GM10248 (cell line): ENCODE data around the gene FBXW11.

Experiments
- CTCF ChIA-PET: fragments of 300-600 bp; sonication (Branson Sonifier 250); formaldehyde crosslinking; extraction: SDS; loops from one replicate; lab custom pipeline; 2021; ENCODE audit warnings: antibody characterized with exemption; lab: Yijun Ruan, JAX
- POLR2A ChIA-PET: fragments of 350-650 bp; sonication (Branson Sonifier 250); formaldehyde crosslinking; extraction: SDS; loops from one replicate; lab custom pipeline; 2020; ENCODE audit warnings: antibody characterized with exemption; lab: Yijun Ruan, JAX
- DNase-seq: peaks from one replicate; pipeline ENCODE4 v3.0.0; 2012; ENCODE audit errors: extremely low spot score
- TF ChIP-seq, protein P1 (sequence below): IDR thresholded peaks from 2 replicates; pipeline ENCODE4 v1.5.1; 2012; ENCODE audit warnings: mild to moderate bottlenecking, low read depth; ENCODE audit errors: extremely low read depth, missing control alignments, control extremely low read depth

Gene FBXW11

DNA sequence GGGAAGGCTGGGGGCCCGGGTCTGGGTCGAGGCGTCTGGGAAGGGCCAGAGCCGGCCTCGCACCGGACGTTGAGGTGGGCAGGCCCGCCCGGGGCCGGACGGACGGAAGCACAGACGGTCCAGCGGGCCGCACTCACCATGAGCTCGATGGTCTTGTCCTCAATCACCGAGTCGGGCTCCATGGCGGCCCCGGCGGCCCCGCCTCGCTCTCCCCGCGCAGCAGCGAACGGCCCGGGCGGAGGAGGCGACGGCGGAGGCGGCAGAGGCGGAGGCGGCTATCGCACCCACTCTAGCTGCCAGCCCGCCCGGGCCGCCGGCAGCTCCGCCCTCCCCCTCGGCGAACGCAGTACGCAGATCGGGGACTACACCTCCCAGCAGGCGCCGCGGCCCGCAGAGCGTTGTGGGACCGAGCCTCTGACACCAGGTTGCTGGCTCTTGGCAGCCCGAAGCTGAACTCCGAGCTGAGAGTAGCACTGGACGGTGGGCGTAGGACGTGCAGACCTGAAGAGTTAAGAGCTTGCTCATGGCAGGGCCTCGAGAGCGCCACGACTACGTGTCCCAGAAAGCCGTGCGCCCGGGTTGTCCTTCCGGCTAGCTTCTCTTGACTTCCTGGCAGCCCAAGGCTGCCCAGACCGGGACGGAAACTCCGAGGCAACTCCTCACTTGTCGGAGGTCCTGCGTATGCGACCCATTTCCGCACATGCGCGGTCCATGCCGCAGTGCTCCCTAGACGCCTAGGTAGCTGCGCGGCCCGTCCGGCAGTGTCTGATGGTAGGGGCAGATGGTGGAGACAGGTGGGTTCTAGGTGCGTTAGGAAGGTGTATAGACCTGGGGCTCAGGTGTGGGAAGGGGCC, at the start of gene FBXW11:
Gene FBXW11, minus strand, starts transcription at position 318 of the 854 bp plus-strand sequence. Its CDS starts 136 bp downstream, at position 182.
- CTCF ChIA-PET = interaction anchor here (0.8 to 4.9 kb wide), 19 partner anchors 9 to 589 kb away, joined by 3 to 42 read pairs (median 3); no protein-coding TSS in a partner anchor
- DNase-seq = peak; percentile 96
- POLR2A ChIA-PET = interaction anchor here (0.8 to 1.4 kb wide), 6 partner anchors 11 to 618 kb away, joined by 3 to 4 read pairs (median 3); partner anchors contain the start of gene NPM1
- TF ChIP-seq, protein P1, sequence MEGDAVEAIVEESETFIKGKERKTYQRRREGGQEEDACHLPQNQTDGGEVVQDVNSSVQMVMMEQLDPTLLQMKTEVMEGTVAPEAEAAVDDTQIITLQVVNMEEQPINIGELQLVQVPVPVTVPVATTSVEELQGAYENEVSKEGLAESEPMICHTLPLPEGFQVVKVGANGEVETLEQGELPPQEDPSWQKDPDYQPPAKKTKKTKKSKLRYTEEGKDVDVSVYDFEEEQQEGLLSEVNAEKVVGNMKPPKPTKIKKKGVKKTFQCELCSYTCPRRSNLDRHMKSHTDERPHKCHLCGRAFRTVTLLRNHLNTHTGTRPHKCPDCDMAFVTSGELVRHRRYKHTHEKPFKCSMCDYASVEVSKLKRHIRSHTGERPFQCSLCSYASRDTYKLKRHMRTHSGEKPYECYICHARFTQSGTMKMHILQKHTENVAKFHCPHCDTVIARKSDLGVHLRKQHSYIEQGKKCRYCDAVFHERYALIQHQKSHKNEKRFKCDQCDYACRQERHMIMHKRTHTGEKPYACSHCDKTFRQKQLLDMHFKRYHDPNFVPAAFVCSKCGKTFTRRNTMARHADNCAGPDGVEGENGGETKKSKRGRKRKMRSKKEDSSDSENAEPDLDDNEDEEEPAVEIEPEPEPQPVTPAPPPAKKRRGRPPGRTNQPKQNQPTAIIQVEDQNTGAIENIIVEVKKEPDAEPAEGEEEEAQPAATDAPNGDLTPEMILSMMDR = no peak

DNA sequence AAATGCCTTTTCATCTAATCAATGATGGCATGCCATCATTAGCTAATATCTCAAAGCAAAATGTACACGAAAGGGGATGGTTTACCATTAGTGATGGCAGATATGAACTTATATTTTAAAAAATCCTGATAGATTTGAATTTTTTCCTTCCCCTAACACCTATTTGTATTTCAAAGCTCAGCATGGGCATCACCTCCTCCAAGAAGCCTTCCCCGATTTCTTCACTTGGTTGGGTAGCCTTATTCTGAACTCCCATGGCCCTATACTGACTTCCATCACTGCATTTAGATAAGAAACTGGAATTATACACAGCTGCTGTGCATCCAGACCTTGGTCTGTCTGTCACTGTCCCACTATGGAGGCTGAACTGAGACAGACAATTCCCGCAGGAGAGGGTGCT, 49.6 kb upstream of the FBXW11 start:
- CTCF ChIA-PET = interaction anchor here (0.9 to 1.3 kb wide), 5 partner anchors 9 to 149 kb away, joined by 3 read pairs; no protein-coding TSS in a partner anchor

DNA sequence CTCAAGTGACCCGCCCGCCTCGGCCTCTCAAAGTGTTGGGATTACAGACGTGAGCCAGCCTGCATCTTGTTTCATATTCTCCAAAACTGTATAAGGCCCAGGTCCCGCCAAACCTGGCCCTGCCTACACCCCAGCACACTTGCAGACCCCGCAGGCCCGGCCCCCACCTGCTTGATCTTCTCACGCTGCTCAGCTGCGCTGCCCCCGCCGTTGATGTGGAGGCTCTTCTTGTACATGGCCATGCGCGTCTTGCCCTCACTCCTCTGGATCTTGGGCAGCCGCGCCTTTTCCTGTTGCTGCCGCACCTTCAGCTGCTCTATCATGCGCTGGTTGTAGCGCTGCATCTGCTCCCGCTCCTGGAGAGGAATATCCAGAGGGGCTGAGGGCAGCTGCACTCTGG, 49.0 kb upstream of the FBXW11 start:
- CTCF ChIA-PET = interaction anchor here (0.9 to 1.3 kb wide), 6 partner anchors 8 to 148 kb away, joined by 3 read pairs; no protein-coding TSS in a partner anchor

More for the DNA sequence above, 49.6 kb upstream of the FBXW11 start:
- DNase-seq = no peak
- TF ChIP-seq, protein P1 = no peak
- POLR2A ChIA-PET = interaction anchor here (0.6 to 0.8 kb wide), 2 partner anchors 49 to 133 kb away, joined by 3 to 14 read pairs; no protein-coding TSS in a partner anchor

DNA sequence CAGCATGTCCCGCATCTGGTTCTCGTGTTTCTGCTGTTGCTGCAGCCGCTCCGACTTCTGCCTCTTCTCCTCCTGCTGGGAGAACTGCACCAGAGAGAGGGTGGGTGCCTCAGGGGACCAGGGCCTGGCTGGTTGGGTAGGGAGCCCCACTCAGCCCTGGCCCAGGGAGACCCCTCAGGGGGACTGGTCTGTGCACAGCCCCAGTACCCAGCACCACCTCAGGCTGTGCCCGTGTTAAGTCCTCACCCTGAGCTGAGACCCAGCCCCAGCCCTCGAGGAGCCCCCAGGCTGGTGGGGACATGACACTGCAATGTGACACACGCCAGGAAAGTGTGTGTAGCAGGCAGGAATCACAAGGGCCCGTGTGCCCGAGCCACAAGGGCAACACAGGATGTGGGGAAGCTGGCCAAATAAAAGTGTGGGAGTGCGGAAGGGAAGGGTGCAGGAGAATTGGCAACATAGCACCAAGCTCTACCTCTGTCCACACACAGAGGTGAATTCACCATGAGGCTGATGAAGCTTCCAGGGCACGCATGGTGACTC, 48.2 kb upstream of the FBXW11 start:
- CTCF ChIA-PET = interaction anchor here (1.2 to 1.3 kb wide), 3 partner anchors 19 to 147 kb away, joined by 3 to 4 read pairs (median 3); no protein-coding TSS in a partner anchor
- TF ChIP-seq, protein P1 = no peak
- DNase-seq = no peak
- POLR2A ChIA-PET = no interaction called here

More for the DNA sequence above, 49.0 kb upstream of the FBXW11 start:
- POLR2A ChIA-PET = no interaction called here
- TF ChIP-seq, protein P1 = no peak
- DNase-seq = no peak

DNA sequence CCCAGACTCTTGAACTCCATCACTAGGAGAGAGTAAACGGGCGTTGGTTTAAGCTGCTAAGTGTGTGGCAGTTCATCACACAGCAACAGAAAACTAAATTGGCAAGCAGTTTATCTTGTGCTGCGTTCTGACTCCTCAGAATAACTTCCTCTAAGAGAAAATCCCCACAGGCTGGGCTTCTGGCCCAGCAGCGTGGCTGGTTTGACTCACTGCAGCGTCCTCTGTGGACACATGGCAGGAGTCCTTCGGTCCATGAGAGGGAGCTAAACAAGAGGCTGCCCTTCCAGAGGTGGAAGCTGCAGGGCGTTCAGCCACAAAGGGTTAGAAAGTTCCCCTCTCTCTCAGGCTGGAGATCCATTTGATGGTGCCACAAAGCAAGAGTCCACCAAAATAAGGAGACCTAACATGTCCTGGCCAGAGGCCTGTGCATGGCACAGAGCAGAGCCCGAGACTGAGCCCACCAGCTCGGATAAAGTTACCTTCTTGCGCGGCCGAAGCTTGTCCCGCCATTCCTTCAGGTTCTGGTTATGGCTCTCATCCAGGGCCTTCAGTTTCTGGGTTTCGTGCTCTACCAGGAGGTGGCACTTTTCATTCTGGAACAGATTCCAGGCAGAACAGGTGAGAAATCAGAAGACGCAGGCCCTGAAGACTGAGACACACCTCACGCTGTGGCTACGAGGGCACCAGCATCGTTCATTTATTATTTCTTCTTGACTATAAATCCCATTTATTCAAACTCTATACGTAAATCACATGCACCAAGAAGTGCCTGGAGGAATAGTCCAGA, 46.2 kb upstream of the FBXW11 start:
- POLR2A ChIA-PET = no interaction called here

More for the DNA sequence above, 46.2 kb upstream of the FBXW11 start:
- DNase-seq = no peak
- TF ChIP-seq, protein P1 = no peak
- CTCF ChIA-PET = interaction anchor here (1.2 kb wide), 1 partner anchor 141 kb away, joined by 4 read pairs; no protein-coding TSS in a partner anchor
